ENCODE data around the gene HOXA3. TPM values are rescaled to one million over a fixed set of nuclear protein-coding genes. Genes with fewer than 3 reads are reported as not detected.

The HOXA3 gene
- total and polyA plus RNA-seq, 2 of the 13 experiments (the other 11 are each of a cell fraction or from before 2014, with no cell fraction given) = 2.9 to 4.6 TPM

DNA sequence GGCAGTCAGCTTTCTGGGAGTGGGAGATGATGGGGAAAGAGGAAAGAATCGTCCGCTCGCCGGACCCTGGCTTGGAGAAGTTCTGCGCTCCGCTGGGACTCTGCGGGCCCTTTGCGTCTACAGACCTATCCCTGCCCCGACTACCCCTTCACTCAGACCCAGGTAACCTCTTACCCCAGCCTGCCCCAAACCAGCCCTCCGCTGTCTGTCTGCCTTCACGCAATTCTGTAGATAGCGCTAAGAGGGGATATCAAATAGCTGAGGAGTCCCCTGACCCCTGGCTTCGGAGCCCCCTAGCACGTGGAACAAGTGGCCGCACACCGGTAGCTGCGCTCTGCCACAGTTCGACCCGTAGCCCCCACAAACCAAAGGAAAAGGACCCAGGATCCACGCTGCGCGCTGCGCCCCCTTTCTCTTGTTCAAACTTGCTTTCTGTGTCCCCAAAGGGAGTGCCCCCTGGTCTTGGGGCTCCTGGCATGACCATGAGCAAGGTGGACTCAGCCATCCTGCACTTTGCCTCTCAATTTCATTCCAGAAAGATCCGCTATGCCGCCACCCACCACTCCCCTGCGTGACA, 28.8 kb downstream of the HOXA3 start:
- Histone ChIP-seq H4K20me1 (ENCODE audit: insufficient read depth, low read length) (peaks cover 6% of the 10 kb centered on the region; the same call in 1 of the 2 replicates), H2AFZ (ENCODE audit: low read length) (no peak overlapping the region), H3K27me3 (ENCODE audit: control insufficient read depth in 1 of 2, insufficient read depth in 2 of 2, low read length in 2 of 2) (no peaks in the 10 kb centered on the region; a peak in 1 of 5 replicates), H3K4me2 (ENCODE audit: low read depth, low read length) (peak overlapping the region; percentile 87), H3K9me3 (ENCODE audit: low read length) (no peaks in the 10 kb centered on the region), H3K4me1 (ENCODE audit: insufficient read depth, low read length) (peaks cover 81% of the 10 kb centered on the region), H3K36me3 (replicated peaks in 1 of 2; ENCODE audit: control insufficient read depth in 1 of 2, insufficient read depth in 2 of 2, low read length in 2 of 2) (peaks cover 0 to 8% of the 10 kb centered on the region in 2 experiments; a peak in 1 of 5 replicates), H3K79me2 (ENCODE audit: insufficient read depth, low read length) (peaks cover 46% of the 10 kb centered on the region), H3K27ac (ENCODE audit: extremely low read length, insufficient read depth, low read length) (peak overlapping the region; percentile 96), H3K4me3 (replicated peaks in 1 of 3; ENCODE audit: insufficient read depth in 1 of 3, low read depth in 2 of 3, low read length in 3 of 3) (peak overlapping the region; percentile 82 to 95 (median 87)), H3K9ac (ENCODE audit: insufficient read depth, low read depth, low read length) (peak overlapping the region; percentile 88)
- FAIRE-seq (no peak), DNase-seq (ENCODE audit: low spot score) (no peak), ATAC-seq (no peak)
- in situ Hi-C loops (cut with HindIII; ENCODE audit: extremely low pct_ligation_motif_present, low pct_unique_long_range_greater_than_20kb) (no loop called here), intact Hi-C loops (cut with micrococcal nuclease; ENCODE audit: unreplicated experiment) (no loop called here)
- ChIA-PET CTCF (ENCODE audit: low intra/inter-chr PET ratio, low total read pairs) (no interaction called here), POLR2A (interaction anchor here (1.9 to 5.8 kb wide), 6 partner anchors 9 to 434 kb away, joined by 6 to 118 read pairs (median 12); partner anchors contain the start of genes HOXA4 and SKAP2)
- no TSS peak for BruUV-seq (replicated peaks)
- 76% methylated on average over 26 of the region's 26 CpGs for WGBS (ENCODE audit: low lambda C conversion rate)
- TF ChIP-seq, protein P1, sequence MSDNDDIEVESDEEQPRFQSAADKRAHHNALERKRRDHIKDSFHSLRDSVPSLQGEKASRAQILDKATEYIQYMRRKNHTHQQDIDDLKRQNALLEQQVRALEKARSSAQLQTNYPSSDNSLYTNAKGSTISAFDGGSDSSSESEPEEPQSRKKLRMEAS (IDR thresholded peaks at IDR 0.05) = 0 out of 2 replicates have a peak, but pooled peaks have one; percentile 9
- TF ChIP-seq BRCA1 (CRISPR knock-in tag; IDR thresholded peaks at IDR 0.05) (no peak), PHF20 (CRISPR knock-in tag; IDR thresholded peaks at IDR 0.05) (no peak), ZNF333 (CRISPR knock-in tag; IDR thresholded peaks at IDR 0.05; ENCODE audit: borderline replicate concordance) (no peak), ZNF891 (CRISPR knock-in tag; IDR thresholded peaks at IDR 0.05) (0 out of 2 replicates have a peak, but pooled peaks have one; percentile 24), PHF8 (CRISPR knock-in tag; IDR thresholded peaks at IDR 0.05) (no peak), KDM2A (CRISPR knock-in tag; IDR thresholded peaks at IDR 0.05; ENCODE audit: borderline replicate concordance, low read depth) (peak; percentile 11; the same call in 1 of the 2 replicates), AGO2 (optimal IDR thresholded peaks at IDR 0.05; ENCODE audit: low read depth, low read length) (peak; percentile 9), CENPX (CRISPR knock-in tag; IDR thresholded peaks at IDR 0.05) (no peak), SMAD1 (CRISPR knock-in tag; IDR thresholded peaks at IDR 0.05; ENCODE audit: borderline replicate concordance, low read depth) (0 out of 2 replicates have a peak, but pooled peaks have one; percentile 2), ATF7-NPFF (CRISPR knock-in tag; IDR thresholded peaks at IDR 0.05; ENCODE audit: low read depth) (no peak), FOXC1 (CRISPR knock-in tag; IDR thresholded peaks at IDR 0.05; ENCODE audit: borderline replicate concordance) (0 out of 2 replicates have a peak, but pooled peaks have one; percentile 8), ZBTB38 (CRISPR knock-in tag; IDR thresholded peaks at IDR 0.05) (peak; percentile 67; the same call in 1 of the 2 replicates)
- TF ChIP-seq, protein P2, sequence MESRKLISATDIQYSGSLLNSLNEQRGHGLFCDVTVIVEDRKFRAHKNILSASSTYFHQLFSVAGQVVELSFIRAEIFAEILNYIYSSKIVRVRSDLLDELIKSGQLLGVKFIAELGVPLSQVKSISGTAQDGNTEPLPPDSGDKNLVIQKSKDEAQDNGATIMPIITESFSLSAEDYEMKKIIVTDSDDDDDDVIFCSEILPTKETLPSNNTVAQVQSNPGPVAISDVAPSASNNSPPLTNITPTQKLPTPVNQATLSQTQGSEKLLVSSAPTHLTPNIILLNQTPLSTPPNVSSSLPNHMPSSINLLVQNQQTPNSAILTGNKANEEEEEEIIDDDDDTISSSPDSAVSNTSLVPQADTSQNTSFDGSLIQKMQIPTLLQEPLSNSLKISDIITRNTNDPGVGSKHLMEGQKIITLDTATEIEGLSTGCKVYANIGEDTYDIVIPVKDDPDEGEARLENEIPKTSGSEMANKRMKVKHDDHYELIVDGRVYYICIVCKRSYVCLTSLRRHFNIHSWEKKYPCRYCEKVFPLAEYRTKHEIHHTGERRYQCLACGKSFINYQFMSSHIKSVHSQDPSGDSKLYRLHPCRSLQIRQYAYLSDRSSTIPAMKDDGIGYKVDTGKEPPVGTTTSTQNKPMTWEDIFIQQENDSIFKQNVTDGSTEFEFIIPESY (CRISPR knock-in tag; IDR thresholded peaks at IDR 0.05) = peak; percentile 57; the same call in 1 of the 2 replicates
- TF ChIP-seq, protein P3, sequence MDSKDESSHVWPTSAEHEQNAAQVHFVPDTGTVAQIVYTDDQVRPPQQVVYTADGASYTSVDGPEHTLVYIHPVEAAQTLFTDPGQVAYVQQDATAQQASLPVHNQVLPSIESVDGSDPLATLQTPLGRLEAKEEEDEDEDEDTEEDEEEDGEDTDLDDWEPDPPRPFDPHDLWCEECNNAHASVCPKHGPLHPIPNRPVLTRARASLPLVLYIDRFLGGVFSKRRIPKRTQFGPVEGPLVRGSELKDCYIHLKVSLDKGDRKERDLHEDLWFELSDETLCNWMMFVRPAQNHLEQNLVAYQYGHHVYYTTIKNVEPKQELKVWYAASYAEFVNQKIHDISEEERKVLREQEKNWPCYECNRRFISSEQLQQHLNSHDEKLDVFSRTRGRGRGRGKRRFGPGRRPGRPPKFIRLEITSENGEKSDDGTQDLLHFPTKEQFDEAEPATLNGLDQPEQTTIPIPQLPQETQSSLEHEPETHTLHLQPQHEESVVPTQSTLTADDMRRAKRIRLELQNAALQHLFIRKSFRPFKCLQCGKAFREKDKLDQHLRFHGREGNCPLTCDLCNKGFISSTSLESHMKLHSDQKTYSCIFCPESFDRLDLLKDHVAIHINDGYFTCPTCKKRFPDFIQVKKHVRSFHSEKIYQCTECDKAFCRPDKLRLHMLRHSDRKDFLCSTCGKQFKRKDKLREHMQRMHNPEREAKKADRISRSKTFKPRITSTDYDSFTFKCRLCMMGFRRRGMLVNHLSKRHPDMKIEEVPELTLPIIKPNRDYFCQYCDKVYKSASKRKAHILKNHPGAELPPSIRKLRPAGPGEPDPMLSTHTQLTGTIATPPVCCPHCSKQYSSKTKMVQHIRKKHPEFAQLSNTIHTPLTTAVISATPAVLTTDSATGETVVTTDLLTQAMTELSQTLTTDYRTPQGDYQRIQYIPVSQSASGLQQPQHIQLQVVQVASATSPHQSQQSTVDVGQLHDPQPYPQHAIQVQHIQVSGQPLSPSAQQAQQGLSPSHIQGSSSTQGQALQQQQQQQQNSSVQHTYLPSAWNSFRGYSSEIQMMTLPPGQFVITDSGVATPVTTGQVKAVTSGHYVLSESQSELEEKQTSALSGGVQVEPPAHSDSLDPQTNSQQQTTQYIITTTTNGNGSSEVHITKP (CRISPR knock-in tag; IDR thresholded peaks at IDR 0.05; ENCODE audit: low read depth) = no peak

Data from HepG2 (cell line).